H9 (cell line): ENCODE results near the gene HHAT. TPM values are rescaled to one million over a fixed set of nuclear protein-coding genes. Genes with fewer than 3 reads are reported as not detected.

Experiments
- DNase-seq: peaks from one replicate; pipeline ENCODE4 v3.0.0-alpha.2; 2017
- H2AFZ ChIP-seq: one replicate; pipeline ENCODE4 v1.6.1; 2013; ENCODE audit warnings: mild to moderate bottlenecking, low read length, control low read depth, moderate library complexity
- H2AK5ac ChIP-seq: 2 replicates; pipeline ENCODE4 v1.6.1; 2013; ENCODE audit warnings: low read length, control low read depth, mixed read lengths; ENCODE audit not compliant: insufficient read length
- H2BK120ac ChIP-seq: one replicate; pipeline ENCODE4 v1.6.1; 2013; ENCODE audit warnings: low read depth, mild to moderate bottlenecking, low read length, control low read depth, inconsistent platforms; ENCODE audit not compliant: poor library complexity, severe bottlenecking
- H2BK12ac ChIP-seq: 2 replicates; pipeline ENCODE4 v1.6.1; 2013; ENCODE audit warnings: low read length, control low read depth, mixed read lengths, low read depth; ENCODE audit not compliant: insufficient read length
- H2BK15ac ChIP-seq: 2 replicates; pipeline ENCODE4 v1.6.1; 2013; ENCODE audit warnings: low read depth, low read length, control low read depth
- H2BK20ac ChIP-seq: one replicate; pipeline ENCODE4 v1.6.1; 2013; ENCODE audit warnings: low read depth, mild to moderate bottlenecking, low read length, control low read depth, inconsistent platforms; ENCODE audit not compliant: poor library complexity, severe bottlenecking
- H2BK5ac ChIP-seq: 2 replicates; pipeline ENCODE4 v1.6.1; 2013; ENCODE audit warnings: low read length, control low read depth, mixed read lengths; ENCODE audit not compliant: insufficient read length
- H3K14ac ChIP-seq: 2 replicates; pipeline ENCODE4 v1.6.1; 2013; ENCODE audit warnings: low read length, control low read depth; ENCODE audit not compliant: insufficient read depth
- H3K18ac ChIP-seq: 2 replicates; pipeline ENCODE4 v1.6.1; 2013; ENCODE audit warnings: low read depth, mild to moderate bottlenecking, mixed read lengths, low read length, control low read depth; ENCODE audit not compliant: insufficient read length
- H3K23ac ChIP-seq: 2 replicates; pipeline ENCODE4 v1.6.1; 2013; ENCODE audit warnings: low read length, control low read depth, mixed read lengths, low read depth; ENCODE audit not compliant: insufficient read length
- H3K23me2 ChIP-seq: 2 replicates; pipeline ENCODE4 v1.6.1; 2013; ENCODE audit warnings: low read depth, mild to moderate bottlenecking, mixed read lengths, low read length, control low read depth; ENCODE audit not compliant: insufficient read length, poor library complexity, severe bottlenecking
- H3K27ac ChIP-seq: 2 replicates; pipeline ENCODE4 v1.5.1; 2013; ENCODE audit warnings: low read length, control low read depth, mixed read lengths, low read depth; ENCODE audit not compliant: insufficient read length
- H3K27me3 ChIP-seq: 2 replicates; pipeline ENCODE4 v1.6.1; 2013; ENCODE audit warnings: low read length, control low read depth, inconsistent platforms; ENCODE audit not compliant: insufficient read depth
- H3K4ac ChIP-seq: 2 replicates; pipeline ENCODE4 v1.6.1; 2013; ENCODE audit warnings: low read depth, mild to moderate bottlenecking, control low read depth, inconsistent platforms, low read length, moderate library complexity
- H3K4me1 ChIP-seq: 2 replicates; pipeline ENCODE4 v1.6.1; 2013; ENCODE audit warnings: low read length, control low read depth, inconsistent platforms; ENCODE audit not compliant: insufficient read depth
- H3K4me2 ChIP-seq: 2 replicates; pipeline ENCODE4 v1.6.1; 2013; ENCODE audit warnings: low read length, control low read depth, mixed read lengths; ENCODE audit not compliant: insufficient read length, insufficient read depth
- H3K56ac ChIP-seq: 2 replicates; pipeline ENCODE4 v1.6.1; 2013; ENCODE audit warnings: low read depth, mild to moderate bottlenecking, mixed read lengths, low read length, control low read depth; ENCODE audit not compliant: insufficient read length
- H3K79me1 ChIP-seq: 2 replicates; pipeline ENCODE4 v1.6.1; 2013; ENCODE audit warnings: low read depth, mild to moderate bottlenecking, moderate library complexity, low read length, control low read depth, inconsistent platforms; ENCODE audit not compliant: insufficient read depth, poor library complexity, severe bottlenecking
- H3K79me2 ChIP-seq: 2 replicates; pipeline ENCODE4 v1.6.1; 2013; ENCODE audit warnings: low read length, control low read depth, inconsistent platforms; ENCODE audit not compliant: insufficient read depth
- H3K9ac ChIP-seq: 2 replicates; pipeline ENCODE4 v1.6.1; 2013; ENCODE audit warnings: low read length, control low read depth, mixed read lengths; ENCODE audit not compliant: insufficient read length; ENCODE audit errors: extremely low read depth
- H3K9me3 ChIP-seq: one replicate; pipeline ENCODE4 v1.6.1; 2013; ENCODE audit warnings: low read depth, low read length, inconsistent platforms; ENCODE audit not compliant: control insufficient read depth
- H3T11ph ChIP-seq: one replicate; pipeline ENCODE4 v1.6.1; 2013; ENCODE audit warnings: mild to moderate bottlenecking, low read length, control low read depth, inconsistent platforms
- H4K20me1 ChIP-seq: one replicate; pipeline ENCODE4 v1.6.1; 2013; ENCODE audit not compliant: control insufficient read depth, insufficient read length, insufficient read depth
- H4K5ac ChIP-seq: 2 replicates; pipeline ENCODE4 v1.6.1; 2013; ENCODE audit warnings: low read depth, mild to moderate bottlenecking, mixed read lengths, low read length, control low read depth; ENCODE audit not compliant: insufficient read length
- H4K8ac ChIP-seq: replicated peaks from 2 replicates; pipeline ENCODE4 v1.6.1; 2013; ENCODE audit warnings: low read length, control low read depth, mixed read lengths, low read depth; ENCODE audit not compliant: insufficient read length
- H4K91ac ChIP-seq: 2 replicates; pipeline ENCODE4 v1.6.1; 2013; ENCODE audit warnings: low read depth, mild to moderate bottlenecking, moderate library complexity, mixed read lengths, low read length, control low read depth; ENCODE audit not compliant: insufficient read length
- H3K27ac Mint-ChIP-seq, 3 experiments: 2 replicates in 2 of 3; 3 replicates in 1 of 3; pipeline ENCODE4 v1.8.0; 2020 to 2021; ENCODE audit warnings: mixed read lengths in 3 of 3, mild to moderate bottlenecking in 1 of 3, moderate library complexity in 1 of 3
- H3K27me3 Mint-ChIP-seq: 2 replicates; pipeline ENCODE4 v1.8.0; 2021; ENCODE audit warnings: low read depth, mild to moderate bottlenecking, moderate library complexity, mixed read lengths
- H3K36me3 Mint-ChIP-seq, 3 experiments: 2 replicates in 2 of 3; 3 replicates in 1 of 3; pipeline ENCODE4 v1.8.0; 2020 to 2021; ENCODE audit warnings: low read depth in 3 of 3, mixed read lengths in 3 of 3; ENCODE audit not compliant: insufficient read depth in 1 of 3
- H3K4me1 Mint-ChIP-seq, 2 experiments: 2 replicates each; pipeline ENCODE4 v1.8.0; 2020; ENCODE audit warnings: mixed read lengths in 2 of 2
- H3K4me3 Mint-ChIP-seq, 2 experiments: 2 replicates in 1 of 2; 3 replicates in 1 of 2; pipeline ENCODE4 v1.8.0; 2020 to 2021; ENCODE audit warnings: mild to moderate bottlenecking in 2 of 2, mixed read lengths in 2 of 2, moderate library complexity in 1 of 2
- H3K9me3 Mint-ChIP-seq, 2 experiments: 2 replicates in 1 of 2; 3 replicates in 1 of 2; pipeline ENCODE4 v1.8.0; 2020; ENCODE audit warnings: mild to moderate bottlenecking in 2 of 2, mixed read lengths in 2 of 2, moderate library complexity in 1 of 2
- CTCF ChIP-seq: fragments of 200-600 bp; sonication (generic); conservative IDR thresholded peaks from 3 replicates; pipeline ENCODE4 v1.8.0; 2021; ENCODE audit warnings: antibody characterized with exemption, mild to moderate bottlenecking
- WGBS: extraction: QIAGEN DNeasy Blood & Tissue Kit; methylation state at CpG from one replicate; pipeline ENCODE4 v1.1.7; 2013; ENCODE audit warnings: missing lambda C conversion rate, low lambda C conversion rate, mixed read lengths; ENCODE audit not compliant: insufficient read length; ENCODE audit errors: extremely low coverage; 5-methylcytosine and 5-hydroxymethylcytosine counted together
- total RNA-seq: library from RNA; stranded (reverse); gene quantifications from 2 replicates; pipeline ENCODE4 v1.2.1, GENCODE V29; 2021

The HHAT gene
- total RNA-seq, 1 experiment from 2014 or later = 0.48 TPM

GRCh38 chr1:210359255-210359654 is 30.6 kb downstream of the HHAT start:
- Mint-ChIP-seq H3K36me3 (no peaks in the 10 kb centered on the region), H3K9me3 (peaks cover 0 to 2% of the 10 kb centered on the region in 2 experiments; a peak in 1 of 5 replicates)
- H3T11ph ChIP-seq = no peak overlapping the region

More at GRCh38 chr1:210359255-210359654, 30.6 kb downstream of the HHAT start:
- Histone ChIP-seq H3K56ac (no peak overlapping the region), H4K8ac (no peak overlapping the region), H2BK120ac (no peak overlapping the region), H3K27ac (no peak overlapping the region), H2AK5ac (no peak overlapping the region), H4K91ac (no peak overlapping the region), H2BK5ac (no peak overlapping the region), H3K27me3 (no peaks in the 10 kb centered on the region), H2BK12ac (no peak overlapping the region), H3K4me2 (no peak overlapping the region), H4K5ac (no peak overlapping the region), H2BK15ac (no peak overlapping the region), H4K20me1 (peaks cover 2% of the 10 kb centered on the region), H2AFZ (no peak overlapping the region), H3K18ac (no peak overlapping the region), H3K23ac (no peak overlapping the region), H3K79me1 (no peaks in the 10 kb centered on the region), H2BK20ac (no peak overlapping the region), H3K79me2 (no peaks in the 10 kb centered on the region), H3K4ac (no peak overlapping the region), H3K4me1 (peaks cover 8% of the 10 kb centered on the region), H3K9ac (no peak overlapping the region), H3K9me3 (no peaks in the 10 kb centered on the region), H3K14ac (no peak overlapping the region), H3K23me2 (no peaks in the 10 kb centered on the region)
- Mint-ChIP-seq H3K4me3 (no peak overlapping the region), H3K4me1 (peaks cover 34% of the 10 kb centered on the region in 2 experiments), H3K27ac (peak overlapping the region in 1 of 3 experiments; percentile 82; a peak in 1 of 7 replicates), H3K27me3 (peaks cover 13% of the 10 kb centered on the region)
- TF ChIP-seq CTCF = no peak
- no CpG with 5 or more reads among the region's 3 CpGs for WGBS
- no peak for DNase-seq
